Vagina (tissue), 2 donors: ENCODE data around the gene FHIT. TPM values are rescaled to one million over a fixed set of nuclear protein-coding genes. Genes with fewer than 3 reads are reported as not detected.

Experiments used
- DNase-seq, 2 donors: peaks; one replicate each; pipeline ENCODE4 v3.0.0-alpha.2; 2017; ENCODE audit errors: extremely low spot score in 2 of 2
- H3K27ac ChIP-seq: fragments of 200-600 bp; sonication (generic); one replicate; pipeline ENCODE4 v1.5.1; 2019
- H3K27me3 ChIP-seq: fragments of 200-600 bp; sonication (generic); one replicate; pipeline ENCODE4 v1.5.1; 2019
- H3K36me3 ChIP-seq, 2 donors: fragments of 200-600 bp; sonication (generic); one replicate each; pipeline ENCODE4 v1.5.1; 2017 to 2019
- H3K4me1 ChIP-seq: fragments of 200-600 bp; sonication (generic); one replicate; pipeline ENCODE4 v1.5.1; 2019
- H3K4me3 ChIP-seq, 2 donors: fragments of 200-600 bp; sonication (generic); 1 replicate in 1 of 2; 2 replicates in 1 of 2; pipeline ENCODE4 v1.5.1; 2016 to 2019
- H3K9me3 ChIP-seq: fragments of 200-600 bp; sonication (generic); one replicate; pipeline ENCODE4 v1.5.1; 2019
- POLR2A ChIP-seq, 2 donors: fragments of 450-650 bp; IDR thresholded peaks; one replicate each; pipeline ENCODE4 v1.6.1; 2017; ENCODE audit warnings: antibody characterized with exemption in 2 of 2, mild to moderate bottlenecking in 2 of 2, moderate library complexity in 2 of 2
- POLR2AphosphoS5 ChIP-seq, 2 donors: sonication (generic); formaldehyde crosslinking; IDR thresholded peaks; one replicate each; pipeline ENCODE4 v1.9.0; 2017; ENCODE audit warnings: antibody characterized with exemption in 2 of 2, mild to moderate bottlenecking in 2 of 2, low read depth in 1 of 2; ENCODE audit not compliant: insufficient read depth in 1 of 2
- intact Hi-C: fragments of 100-400 bp; cut with DNase I; formaldehyde crosslinking; loops from one replicate; pipeline ENCODE4 v1.15.1; 2023
- total RNA-seq: library from RNA; depleted of rRNA; stranded (reverse); fragments of >200 nt; gene quantifications from one replicate; pipeline ENCODE4 v1.2.3, GENCODE V29; 2016
- TF ChIP-seq, protein P1 (sequence below), 3 experiments: fragments of 450-650 bp in 2 of 3; fragments of 200-600 bp in 1 of 3; sonication (generic) in 1 of 3; IDR thresholded peaks; one replicate each; pipeline ENCODE4 v1.5.1; 2017 to 2019; ENCODE audit warnings: antibody characterized with exemption in 3 of 3, mild to moderate bottlenecking in 2 of 3, moderate library complexity in 2 of 3

Gene FHIT
- total RNA-seq, 1 donor from 2014 or later = 7.9 TPM

DNA sequence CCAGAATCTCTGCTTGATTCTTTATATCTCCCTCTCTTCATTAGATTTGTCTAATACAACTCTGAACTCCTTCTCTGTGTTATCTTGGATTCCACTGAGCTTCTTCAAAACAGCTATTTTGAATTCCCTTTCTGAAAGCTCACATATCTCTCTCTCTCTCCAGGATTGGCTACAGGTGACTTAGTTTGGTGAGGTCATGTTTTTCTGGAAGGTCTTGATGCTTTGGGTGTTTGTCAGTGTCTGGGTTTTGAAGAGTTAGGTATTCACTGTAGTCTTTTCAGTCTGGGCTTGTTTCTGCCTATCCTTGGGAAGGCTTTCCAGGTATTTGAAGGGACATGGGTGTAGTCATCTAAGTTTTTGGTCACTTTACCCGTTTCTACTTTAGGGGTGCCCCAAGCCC, 781.8 kb downstream of the FHIT start:
- DNase-seq = no peak
- no peaks in the 10 kb centered on the region for H3K9me3 ChIP-seq
- H3K27me3 ChIP-seq = no peaks in the 10 kb centered on the region
- no peaks in the 10 kb centered on the region for H3K36me3 ChIP-seq
- no peak overlapping the region for H3K27ac ChIP-seq
- no peak overlapping the region for H3K4me3 ChIP-seq
- H3K4me1 ChIP-seq = no peaks in the 10 kb centered on the region
- intact Hi-C loops = no loop called here
- TF ChIP-seq, protein P1, sequence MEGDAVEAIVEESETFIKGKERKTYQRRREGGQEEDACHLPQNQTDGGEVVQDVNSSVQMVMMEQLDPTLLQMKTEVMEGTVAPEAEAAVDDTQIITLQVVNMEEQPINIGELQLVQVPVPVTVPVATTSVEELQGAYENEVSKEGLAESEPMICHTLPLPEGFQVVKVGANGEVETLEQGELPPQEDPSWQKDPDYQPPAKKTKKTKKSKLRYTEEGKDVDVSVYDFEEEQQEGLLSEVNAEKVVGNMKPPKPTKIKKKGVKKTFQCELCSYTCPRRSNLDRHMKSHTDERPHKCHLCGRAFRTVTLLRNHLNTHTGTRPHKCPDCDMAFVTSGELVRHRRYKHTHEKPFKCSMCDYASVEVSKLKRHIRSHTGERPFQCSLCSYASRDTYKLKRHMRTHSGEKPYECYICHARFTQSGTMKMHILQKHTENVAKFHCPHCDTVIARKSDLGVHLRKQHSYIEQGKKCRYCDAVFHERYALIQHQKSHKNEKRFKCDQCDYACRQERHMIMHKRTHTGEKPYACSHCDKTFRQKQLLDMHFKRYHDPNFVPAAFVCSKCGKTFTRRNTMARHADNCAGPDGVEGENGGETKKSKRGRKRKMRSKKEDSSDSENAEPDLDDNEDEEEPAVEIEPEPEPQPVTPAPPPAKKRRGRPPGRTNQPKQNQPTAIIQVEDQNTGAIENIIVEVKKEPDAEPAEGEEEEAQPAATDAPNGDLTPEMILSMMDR (IDR thresholded peaks at IDR 0.05) = no peak
- no peak for TF ChIP-seq POLR2A (IDR thresholded peaks at IDR 0.05)
- TF ChIP-seq POLR2AphosphoS5 (IDR thresholded peaks at IDR 0.05; ENCODE audit: insufficient read depth in 1 of 2, low read depth in 1 of 2) = no peak

DNA sequence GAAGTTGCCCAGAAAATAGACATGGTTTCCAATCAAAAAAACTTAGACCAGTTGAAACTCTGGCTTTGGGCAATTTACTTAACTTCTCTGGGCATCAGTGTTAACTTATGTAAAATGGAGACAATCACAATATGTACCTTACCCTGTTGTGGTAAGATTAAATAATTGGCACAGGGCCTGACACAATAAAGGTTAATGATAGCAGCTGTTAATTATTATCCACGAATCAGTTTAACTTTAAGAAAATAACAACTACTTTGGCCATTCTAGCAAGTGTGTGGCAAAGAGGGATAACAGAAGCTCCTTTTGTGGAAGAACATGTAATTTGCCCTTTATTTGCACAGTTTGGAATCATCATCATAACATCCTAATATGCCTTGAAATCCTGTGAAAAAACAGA, 787.6 kb downstream of the FHIT start:
- Histone ChIP-seq H3K36me3 (no peaks in the 10 kb centered on the region), H3K4me3 (no peak overlapping the region), H3K9me3 (no peaks in the 10 kb centered on the region), H3K27ac (no peak overlapping the region), H3K27me3 (no peaks in the 10 kb centered on the region), H3K4me1 (peaks cover 5% of the 10 kb centered on the region)
- TF ChIP-seq POLR2AphosphoS5 (IDR thresholded peaks at IDR 0.05; ENCODE audit: insufficient read depth in 1 of 2, low read depth in 1 of 2) (no peak), POLR2A (IDR thresholded peaks at IDR 0.05) (no peak)
- TF ChIP-seq, protein P1 (IDR thresholded peaks at IDR 0.05) = no peak
- intact Hi-C loops = no loop called here
- DNase-seq = no peak

DNA sequence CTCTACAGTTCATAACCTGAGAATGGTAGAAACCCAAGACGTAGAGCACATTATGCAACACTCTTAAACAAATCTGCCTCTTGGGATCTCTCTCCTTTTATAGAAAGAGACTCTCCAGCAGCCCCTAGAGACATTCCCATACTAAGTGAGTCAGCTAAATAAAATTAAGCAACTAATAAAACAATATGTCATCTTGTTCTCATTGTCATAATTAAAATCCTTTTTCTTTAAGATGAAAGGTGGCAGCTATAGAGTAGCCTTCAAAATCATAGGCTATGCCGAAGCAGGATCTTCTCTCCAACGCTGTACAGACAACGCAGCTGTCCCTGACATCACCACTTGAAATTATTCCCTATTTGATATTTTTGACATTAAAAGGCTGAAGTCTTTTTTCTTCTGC, 790.0 kb downstream of the FHIT start:
- Histone ChIP-seq H3K27me3 (no peaks in the 10 kb centered on the region), H3K4me3 (no peak overlapping the region), H3K9me3 (no peaks in the 10 kb centered on the region), H3K27ac (no peak overlapping the region), H3K36me3 (no peaks in the 10 kb centered on the region), H3K4me1 (peaks cover 5% of the 10 kb centered on the region)
- TF ChIP-seq POLR2AphosphoS5 (IDR thresholded peaks at IDR 0.05; ENCODE audit: insufficient read depth in 1 of 2, low read depth in 1 of 2) (no peak), POLR2A (IDR thresholded peaks at IDR 0.05) (no peak)
- TF ChIP-seq, protein P1 (IDR thresholded peaks at IDR 0.05) = no peak
- no peak for DNase-seq
- intact Hi-C loops = no loop called here

DNA sequence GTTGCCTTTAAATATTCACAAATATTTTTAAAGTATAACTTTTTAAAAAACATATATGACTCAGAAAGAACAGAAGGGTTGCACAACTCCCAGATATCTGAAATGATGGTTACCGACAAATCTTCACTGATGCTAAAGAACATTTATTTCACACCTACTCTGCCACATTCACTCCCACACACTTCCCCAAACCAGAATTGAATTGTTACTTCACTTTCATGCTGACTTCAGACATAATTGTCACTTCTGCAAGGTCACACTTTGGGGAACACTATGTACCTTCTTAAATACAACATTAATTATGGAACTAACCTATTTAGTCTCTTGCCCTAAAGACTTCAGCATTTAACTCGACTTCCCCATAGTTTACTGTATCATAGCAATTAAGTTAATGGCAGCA, 795.1 kb downstream of the FHIT start:
- peaks cover 5% of the 10 kb centered on the region for H3K4me1 ChIP-seq
- H3K36me3 ChIP-seq = no peaks in the 10 kb centered on the region
- no peak overlapping the region for H3K27ac ChIP-seq
- H3K9me3 ChIP-seq = no peaks in the 10 kb centered on the region
- no peak for DNase-seq
- TF ChIP-seq POLR2A (IDR thresholded peaks at IDR 0.05) (no peak), POLR2AphosphoS5 (IDR thresholded peaks at IDR 0.05; ENCODE audit: insufficient read depth in 1 of 2, low read depth in 1 of 2) (no peak)
- TF ChIP-seq, protein P1 (IDR thresholded peaks at IDR 0.05) = no peak
- H3K4me3 ChIP-seq = no peak overlapping the region
- intact Hi-C loops = no loop called here
- H3K27me3 ChIP-seq = no peaks in the 10 kb centered on the region

DNA sequence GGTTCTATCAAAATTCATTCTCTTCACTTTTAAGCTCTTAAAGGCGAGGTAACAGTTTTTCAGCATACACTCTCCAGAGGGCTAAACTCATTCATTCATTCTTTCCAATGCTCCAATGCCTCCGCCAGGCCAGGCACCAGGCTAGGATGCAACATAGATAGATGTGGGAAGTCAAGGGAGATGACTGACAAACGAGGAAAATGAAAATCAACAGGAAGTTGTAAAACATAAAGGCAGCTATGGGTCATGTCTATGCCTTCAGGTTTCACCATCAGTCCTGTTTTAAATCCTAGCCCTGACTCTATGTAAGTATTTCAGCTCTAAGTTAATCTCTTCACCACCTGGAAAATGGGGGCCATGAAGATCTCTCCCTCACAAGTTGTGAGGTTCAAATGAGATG, 797.9 kb downstream of the FHIT start:
- no peaks in the 10 kb centered on the region for H3K9me3 ChIP-seq
- H3K36me3 ChIP-seq = no peaks in the 10 kb centered on the region
- DNase-seq = no peak
- no peaks in the 10 kb centered on the region for H3K4me1 ChIP-seq
- H3K4me3 ChIP-seq = no peak overlapping the region
- no peak overlapping the region for H3K27ac ChIP-seq
- no peaks in the 10 kb centered on the region for H3K27me3 ChIP-seq
- TF ChIP-seq POLR2AphosphoS5 (IDR thresholded peaks at IDR 0.05; ENCODE audit: insufficient read depth in 1 of 2, low read depth in 1 of 2) = no peak
- TF ChIP-seq, protein P1 (IDR thresholded peaks at IDR 0.05) = no peak
- no peak for TF ChIP-seq POLR2A (IDR thresholded peaks at IDR 0.05)
- intact Hi-C loops = no loop called here
